GM21423 (cell line): ENCODE measurements around the gene NFATC4.

ENCODE experiments used
- ATAC-seq: cut with Tn5 transposase; IDR thresholded peaks from one replicate; pipeline ENCODE4 v1.9.1; 2021; ENCODE audit warnings: mild to moderate bottlenecking, moderate library complexity; ENCODE audit not compliant: unreplicated experiment

The NFATC4 gene

DNA sequence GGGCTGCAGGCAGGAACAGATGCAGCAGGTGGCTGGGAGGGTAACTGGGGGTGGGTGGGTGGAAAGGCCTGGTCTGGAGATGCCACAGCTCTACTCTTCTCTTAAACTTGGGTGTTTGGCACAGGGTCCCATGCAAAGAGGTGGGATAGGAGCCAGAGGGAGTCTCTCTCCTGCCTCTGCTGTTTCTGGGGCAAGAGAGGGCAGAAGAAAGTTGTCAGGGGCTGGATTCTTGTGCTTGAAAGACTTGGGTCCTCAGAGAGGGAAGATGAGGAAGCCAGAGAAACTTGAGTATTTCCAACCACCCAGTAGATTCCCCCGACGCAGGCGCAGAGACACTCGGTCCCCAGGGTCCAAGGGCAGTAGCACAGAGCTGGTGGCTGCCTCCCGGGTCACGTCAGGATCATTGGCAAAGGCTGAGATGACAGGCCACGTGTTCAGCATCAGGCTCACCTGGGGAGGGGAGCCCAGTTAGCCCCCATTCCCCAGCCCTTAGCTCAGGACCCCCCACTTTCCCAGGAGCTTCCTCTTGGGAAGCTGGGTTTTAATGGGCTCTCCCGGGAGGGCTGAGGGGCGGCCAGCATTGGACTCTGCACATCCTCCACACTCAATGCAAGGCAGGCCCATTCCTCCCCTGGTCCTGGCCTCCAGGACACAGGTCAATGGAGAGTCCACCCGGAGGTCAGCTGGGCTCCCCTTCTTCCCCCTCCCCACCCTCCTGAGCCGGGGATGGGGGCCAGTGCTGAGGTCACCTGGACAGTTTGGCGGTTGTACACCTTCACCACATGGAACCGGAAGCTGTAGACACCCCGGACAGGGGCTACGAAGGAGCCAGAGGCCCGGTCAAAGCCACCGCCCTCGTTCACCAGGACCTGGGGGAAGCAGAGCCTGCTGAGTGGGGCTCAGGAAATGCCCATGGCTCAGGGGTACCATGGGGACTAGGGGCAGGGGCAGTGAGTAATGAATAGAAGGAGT is 59.8 kb downstream of the NFATC4 start:
- ATAC-seq: no peak

DNA sequence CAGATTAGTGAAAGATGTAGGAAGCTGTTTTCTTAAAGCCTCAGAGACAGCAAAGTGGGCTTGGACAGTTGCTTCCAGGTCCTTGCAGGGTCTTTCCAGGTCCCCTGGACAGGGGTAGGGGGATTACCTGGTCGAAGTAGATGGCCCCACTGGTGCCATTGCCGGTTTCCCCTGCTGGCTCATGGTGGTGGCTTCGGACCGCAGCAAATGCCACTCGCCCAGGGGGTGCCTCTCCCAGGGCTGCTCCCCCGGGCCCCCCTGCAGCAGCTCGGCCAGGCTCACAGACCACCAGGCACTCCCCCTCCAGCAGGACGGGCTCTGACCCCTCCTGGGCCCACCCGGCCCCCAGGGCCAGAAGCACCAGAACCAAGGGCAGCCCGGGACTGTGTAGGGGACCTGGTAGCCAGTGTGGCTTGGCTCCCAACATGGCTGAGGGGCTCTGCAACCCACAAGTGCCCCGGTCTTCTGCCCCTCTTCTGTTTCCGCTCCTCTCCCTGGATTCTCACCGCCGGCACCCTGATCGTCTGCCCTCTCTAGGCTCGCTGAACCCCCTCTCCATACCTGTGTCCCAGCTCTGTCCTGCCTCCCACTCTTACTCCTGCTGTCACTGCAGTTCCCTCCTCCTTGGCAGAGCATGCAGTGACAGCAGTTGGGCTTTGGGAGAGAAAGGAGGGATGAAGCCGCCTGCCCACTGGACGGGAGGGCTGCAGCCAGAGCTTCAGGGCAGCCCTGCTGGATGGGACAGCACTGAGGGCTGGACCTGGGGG is 60.8 kb downstream of the NFATC4 start:
- no peak for ATAC-seq
